HG02678 (cell line): Measurements from ENCODE around the gene NDST4.

Experiments
- ATAC-seq: cut with Tn5 transposase; IDR thresholded peaks from one replicate; pipeline ENCODE4 v1.9.1; 2021; ENCODE audit warnings: mild to moderate bottlenecking, moderate library complexity; ENCODE audit not compliant: unreplicated experiment

Gene NDST4

DNA sequence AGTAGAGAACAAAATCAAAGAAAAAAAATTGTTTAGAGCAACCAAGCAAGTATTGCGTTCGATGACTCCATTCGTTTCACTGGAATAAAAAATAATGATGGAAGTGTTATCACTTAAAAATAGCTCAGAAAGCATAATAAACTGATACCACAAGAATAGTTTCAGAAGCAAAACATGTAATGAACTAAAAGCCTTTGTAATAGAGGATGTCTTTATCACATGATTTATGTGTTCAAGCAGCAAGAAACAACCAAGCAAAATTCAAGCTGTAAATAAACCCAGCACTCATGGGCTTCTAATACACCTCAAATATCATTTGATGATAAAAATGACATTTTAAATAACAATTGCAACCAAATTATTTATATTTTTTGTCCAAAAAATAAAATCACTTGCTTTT, 192.2 kb downstream of the NDST4 start:
- no peak for ATAC-seq

DNA sequence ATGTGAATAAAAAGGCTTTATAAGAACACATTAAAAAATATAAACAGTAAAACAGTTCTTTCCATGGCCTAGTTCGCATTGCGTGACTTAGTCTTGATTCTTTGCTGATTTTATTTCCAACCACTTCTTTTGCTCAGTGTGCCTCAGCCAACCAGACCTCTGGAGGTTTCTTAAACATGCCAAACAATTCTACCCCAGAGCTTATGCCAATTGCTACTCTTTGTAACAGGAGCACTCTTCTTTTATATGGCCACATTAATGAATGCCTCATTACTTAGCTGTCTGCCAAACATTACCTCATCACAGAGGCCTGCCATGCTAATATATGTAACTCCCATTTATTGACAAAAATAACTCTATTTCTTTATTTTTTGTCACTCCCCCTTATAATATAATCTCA, 202.3 kb downstream of the NDST4 start:
- no peak for ATAC-seq

DNA sequence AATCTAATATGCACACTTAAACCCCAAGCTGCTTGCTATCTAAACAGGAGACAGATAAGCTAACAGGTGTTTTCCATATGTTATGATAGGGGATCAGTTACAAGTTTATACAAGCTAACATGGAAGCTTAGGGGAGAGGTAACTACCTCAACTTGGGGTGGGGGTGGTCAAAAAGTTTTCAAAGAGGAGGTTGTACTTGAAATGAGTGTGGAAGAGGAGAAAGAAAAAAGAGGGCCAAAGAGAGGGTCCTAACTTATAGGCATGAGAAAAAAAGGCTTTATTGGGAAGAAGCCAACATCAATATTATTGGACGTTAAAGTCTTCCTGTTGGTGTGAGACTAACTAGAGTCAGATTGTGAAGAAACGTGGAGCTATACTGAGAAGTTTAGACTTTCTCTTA, 205.9 kb downstream of the NDST4 start:
- no peak for ATAC-seq

DNA sequence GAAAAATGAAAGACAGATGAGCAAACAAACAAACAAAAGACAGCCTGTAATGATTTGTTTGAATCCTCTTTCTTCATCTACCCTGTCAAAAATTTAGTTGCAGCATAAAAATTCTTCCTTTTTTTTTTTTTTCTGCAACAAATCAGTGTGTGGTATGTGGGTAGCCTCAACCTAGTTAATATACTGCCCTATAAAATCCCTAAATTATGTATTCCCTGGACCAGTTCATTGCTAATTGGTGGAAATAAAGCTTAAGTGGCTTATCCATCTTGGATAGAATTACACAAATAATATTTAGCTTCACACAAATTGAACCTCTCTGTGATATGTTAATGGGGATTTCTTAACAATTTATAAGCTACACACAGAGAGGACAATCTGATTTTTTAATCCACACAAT, 208.4 kb downstream of the NDST4 start:
- no peak for ATAC-seq

GRCh38 chr4:114900934-114901333, 212.5 kb downstream of the NDST4 start:
- ATAC-seq = no peak

DNA sequence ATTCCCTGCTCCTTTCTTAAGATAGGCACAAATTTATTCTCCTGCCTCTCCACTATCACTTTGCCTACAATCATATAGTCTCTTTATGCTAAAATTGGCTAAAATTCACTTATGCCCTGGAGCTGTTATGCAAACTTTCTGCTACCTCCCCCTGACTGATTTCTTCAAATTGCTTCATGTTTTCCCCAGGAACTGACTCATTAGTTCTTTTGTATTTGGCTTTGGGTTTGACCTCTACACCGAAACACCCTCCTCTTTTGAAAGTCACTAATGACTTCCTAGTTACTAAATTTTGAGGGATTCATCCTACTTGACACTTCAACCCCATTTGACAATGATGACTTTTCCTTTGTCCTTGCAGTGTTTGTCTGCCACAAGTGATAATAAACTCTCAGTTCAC, 222.6 kb downstream of the NDST4 start:
- no peak for ATAC-seq

GRCh38 chr4:114886761-114887160, 226.7 kb downstream of the NDST4 start:
- ATAC-seq = no peak

GRCh38 chr4:114883641-114884040, 229.8 kb downstream of the NDST4 start:
- no peak for ATAC-seq

GRCh38 chr4:114879916-114880669, 233.3 kb downstream of the NDST4 start:
- ATAC-seq = no peak

DNA sequence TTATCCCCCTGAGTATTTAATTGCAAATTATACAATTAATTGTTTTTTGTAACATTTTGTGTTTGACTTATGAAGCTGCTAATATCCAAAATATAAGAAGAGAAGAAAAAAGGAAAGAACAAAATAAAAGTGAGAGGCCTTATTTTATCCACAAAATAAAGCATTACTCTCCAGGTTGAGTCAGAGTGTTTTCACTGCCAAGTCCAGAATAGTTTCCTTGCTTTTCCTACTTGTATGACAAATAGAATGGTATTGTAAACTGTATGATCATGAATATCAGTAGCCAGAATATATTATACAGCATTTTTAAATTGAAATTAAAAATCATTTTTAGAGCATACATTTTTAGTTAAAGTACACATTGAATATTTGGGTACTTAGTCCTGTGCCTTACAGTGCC, 237.8 kb downstream of the NDST4 start:
- no peak for ATAC-seq

DNA sequence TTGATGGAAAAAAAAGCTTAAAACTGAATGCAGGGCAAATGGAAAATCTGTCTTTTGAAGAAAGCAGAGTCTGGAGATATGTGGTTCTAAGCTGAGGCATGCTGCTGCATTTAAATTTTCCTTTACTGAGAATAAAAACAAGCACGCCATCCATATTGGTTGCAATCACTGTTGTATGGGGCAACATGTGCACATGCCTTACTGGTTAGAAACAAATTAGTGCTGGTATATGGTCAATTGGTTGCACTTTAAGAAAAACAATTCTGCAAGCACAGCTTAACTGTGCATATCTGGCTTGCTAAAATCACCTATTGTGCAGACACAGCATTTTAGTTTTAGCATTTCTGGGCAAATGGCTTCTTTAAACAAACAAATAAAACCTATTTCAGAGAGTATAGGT, 239.1 kb downstream of the NDST4 start:
- no peak for ATAC-seq

GRCh38 chr4:114870987-114871386, 242.4 kb downstream of the NDST4 start:
- no peak for ATAC-seq

- ATAC-seq = no peak
Observed at GRCh38 chr4:114866901-114867670, 246.3 kb downstream of the NDST4 start.

- no peak for ATAC-seq
Observed at GRCh38 chr4:114864060-114864459, 249.4 kb downstream of the NDST4 start.

DNA sequence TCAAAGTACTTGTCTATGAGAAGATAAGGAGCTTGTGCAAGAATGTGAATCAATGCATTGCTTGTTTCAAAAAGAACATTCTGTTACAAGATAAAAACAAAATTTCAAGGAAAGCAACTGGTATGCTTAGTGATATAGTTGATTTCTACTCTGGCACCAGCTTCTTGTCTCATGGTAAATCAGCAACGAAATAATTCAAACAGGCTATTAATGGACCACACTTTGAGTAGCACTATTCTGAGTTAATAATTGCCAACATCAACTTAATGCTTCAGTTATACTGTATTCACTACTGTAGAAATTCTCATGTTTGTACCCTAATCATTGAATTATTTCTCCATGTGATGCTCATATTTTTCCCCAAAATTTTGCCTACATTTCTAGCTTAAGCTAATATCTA, 252.6 kb downstream of the NDST4 start:
- ATAC-seq = no peak

GRCh38 chr4:114857831-114858230, 255.6 kb downstream of the NDST4 start:
- ATAC-seq = no peak

- no peak for ATAC-seq
Observed at GRCh38 chr4:114839986-114840385, 273.4 kb downstream of the NDST4 start.

DNA sequence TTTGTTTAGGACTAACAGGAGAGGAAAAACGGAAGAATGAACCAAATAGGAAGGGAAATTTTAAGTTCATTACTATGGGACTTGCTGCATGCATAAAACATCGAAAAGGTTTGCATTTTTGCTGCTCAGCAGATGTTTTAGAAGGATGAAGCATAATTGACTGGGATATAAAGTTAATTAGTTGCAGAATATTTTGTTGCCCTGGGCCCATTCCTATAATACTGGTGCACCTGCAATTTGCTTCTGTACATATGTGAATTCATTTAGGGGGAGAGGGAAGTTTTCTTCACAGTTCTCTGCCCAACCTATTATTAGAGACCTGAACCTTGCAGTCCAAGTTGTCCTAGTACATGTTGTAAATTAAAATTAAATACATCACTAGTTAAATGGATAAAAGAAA, 282.8 kb downstream of the NDST4 start:
- no peak for ATAC-seq

GRCh38 chr4:114827651-114828050, 285.8 kb downstream of the NDST4 start:
- ATAC-seq = no peak

- ATAC-seq = no peak
Observed at GRCh38 chr4:114815760-114816159, 297.7 kb downstream of the NDST4 start.

- no peak for ATAC-seq
Observed at GRCh38 chr4:114813961-114814360, 299.5 kb downstream of the NDST4 start.

DNA sequence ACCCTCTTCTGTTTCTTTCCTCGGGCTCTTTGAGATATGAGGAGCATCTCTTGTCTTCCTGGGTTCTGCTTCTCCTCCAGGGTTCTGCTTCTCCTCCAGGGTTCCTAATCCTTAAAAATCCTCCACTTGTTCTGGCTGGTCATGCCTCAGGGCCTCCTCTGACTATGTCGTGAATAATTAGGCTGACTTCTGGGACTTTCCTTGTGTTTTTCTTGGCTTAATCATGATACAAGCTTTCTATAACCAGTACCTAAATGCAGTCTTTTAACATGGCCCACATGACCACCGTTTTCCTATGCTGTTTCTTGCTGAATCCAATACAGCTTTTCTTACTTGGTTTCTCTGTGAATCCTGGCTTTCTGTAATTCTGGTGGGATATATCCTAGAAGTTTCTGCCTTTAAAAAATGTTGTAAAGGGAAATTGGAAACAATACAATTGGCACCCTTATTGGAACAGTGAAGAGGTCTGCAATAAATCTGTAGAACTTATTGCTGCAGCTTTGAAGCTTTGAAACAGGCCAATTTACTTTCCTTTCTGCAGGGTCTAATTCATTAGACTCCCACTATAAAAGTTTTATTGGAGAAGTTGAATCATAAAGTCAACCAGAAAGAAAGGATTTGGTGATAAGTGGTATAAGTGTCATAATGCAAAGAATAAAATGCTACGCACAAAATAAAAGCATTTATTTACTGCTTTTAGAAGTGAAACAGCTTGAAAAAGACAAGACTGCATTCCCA, 301.7 kb downstream of the NDST4 start:
- ATAC-seq = no peak
